ENCODE measurements around the gene EXOSC9. TPM values are rescaled to one million over a fixed set of nuclear protein-coding genes. Genes with fewer than 3 reads are reported as not detected.

The EXOSC9 gene
- polyA plus RNA-seq, 2 of the 4 experiments (the other 2 are of a cell fraction), result 33.6 to 43.1 TPM

DNA sequence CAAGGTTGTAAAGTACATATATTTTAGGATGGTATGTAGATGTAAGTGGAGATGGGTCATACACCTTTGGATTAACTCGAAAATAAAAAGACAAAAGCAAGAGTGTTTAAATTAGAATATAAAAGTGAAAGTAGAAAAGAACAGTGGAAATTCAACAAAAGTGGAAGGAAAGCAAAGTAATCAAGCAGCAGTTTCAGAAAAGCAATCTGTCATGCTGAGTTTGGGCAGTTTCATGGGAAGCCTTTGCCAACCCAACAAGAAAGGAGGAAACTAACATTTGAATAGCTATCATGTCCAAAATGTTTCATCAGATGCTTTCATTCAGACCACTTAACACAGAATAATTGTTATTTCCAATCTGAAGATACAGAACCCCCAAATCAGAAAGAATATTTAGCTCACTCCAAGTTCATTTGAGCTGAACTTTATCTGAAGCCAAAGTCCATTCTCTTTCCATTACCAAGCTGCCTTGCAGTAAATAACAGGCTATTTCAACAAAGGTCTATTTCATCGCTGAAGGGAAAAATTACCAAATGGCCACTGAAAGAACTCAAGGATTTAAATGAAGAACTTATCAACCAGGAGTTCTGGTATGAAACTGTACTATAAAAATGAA is 1.8 kb upstream of the EXOSC9 start:
- Histone ChIP-seq H3K27ac (no peak overlapping the region), H3K4me3 (no peak overlapping the region), H3K4me2 (no peak overlapping the region; the same call in 2 of the 3 replicates), H3K9me3 (no peaks in the 10 kb centered on the region), H3K4me1 (peaks cover 15% of the 10 kb centered on the region; the same call in 1 of the 3 replicates)
- 55% methylated on average over 2 of the region's 2 CpGs for WGBS (ENCODE audit: missing lambda C conversion rate)
- no peak for FAIRE-seq
- no peak for TF ChIP-seq SREBF2 (IDR thresholded peaks at IDR 0.05)
- TF ChIP-seq EHF (CRISPR knock-in tag; IDR thresholded peaks at IDR 0.05), result no peak
- no peak for ATAC-seq
- ChIA-PET POLR2A (no interaction called here), CTCF (no interaction called here)
- DNase-seq (ENCODE audit: low read depth in 1 of 2, low spot score in 1 of 2), result no peak

DNA sequence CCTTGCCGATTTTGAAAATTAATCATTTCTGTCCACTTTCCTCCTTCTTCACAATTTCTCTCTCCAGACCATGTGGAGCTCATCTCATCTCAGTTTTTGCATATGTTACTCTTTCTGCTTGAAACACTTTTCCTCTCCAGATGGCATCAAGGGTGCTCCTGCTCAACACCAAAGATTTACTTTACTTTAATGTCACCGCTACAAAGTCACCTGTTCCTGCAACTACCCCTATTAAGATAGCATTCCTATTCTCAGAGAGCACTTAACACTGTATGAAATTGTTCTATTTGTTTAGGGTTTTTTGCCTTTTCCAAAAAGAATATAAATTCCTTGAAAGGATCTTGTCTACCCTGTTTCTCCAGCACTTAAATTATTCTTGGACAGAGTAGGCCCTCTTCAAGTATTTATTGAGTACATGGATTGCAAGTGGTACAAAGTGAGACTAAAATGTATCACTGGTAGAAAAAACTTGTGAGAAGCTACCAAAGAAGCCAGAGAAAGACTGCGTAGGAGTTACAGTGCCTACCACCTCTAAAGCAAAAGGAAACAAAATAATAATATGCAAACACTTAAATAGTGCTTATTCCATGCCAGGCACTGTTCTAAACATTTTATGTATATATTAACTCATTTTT is 1.1 kb upstream of the EXOSC9 start:
- H3K4me1 ChIP-seq, result 0 out of 3 replicates have a peak, but pooled peaks cover 11% of the 10 kb centered on the region
- ChIA-PET POLR2A (interaction anchor here (0.7 to 1.5 kb wide), 2 partner anchors 10 to 103 kb away, joined by 3 to 4 read pairs; partner anchors contain the start of gene ANXA5), CTCF (no interaction called here)
- DNase-seq (ENCODE audit: low read depth in 1 of 2, low spot score in 1 of 2) (no peak), FAIRE-seq (no peak), ATAC-seq (no peak)
- no peak overlapping the region for H3K4me3 ChIP-seq
- H3K4me2 ChIP-seq, result peak overlapping the region; percentile 82
- H3K27ac ChIP-seq, result no peak overlapping the region; a peak in 1 of 6 replicates
- no peaks in the 10 kb centered on the region for H3K9me3 ChIP-seq
- TF ChIP-seq JUNB (IDR thresholded peaks at IDR 0.05) (no peak), HDAC2 (IDR thresholded peaks at IDR 0.05) (no peak), CBX2 (IDR thresholded peaks at IDR 0.05; ENCODE audit: borderline replicate concordance, low read depth) (no peak), TP53 (CRISPR knock-in tag; IDR thresholded peaks at IDR 0.05) (no peak), MYC (IDR thresholded peaks at IDR 0.05; ENCODE audit: borderline replicate concordance, low read length) (no peak), RNF2 (IDR thresholded peaks at IDR 0.05; ENCODE audit: borderline replicate concordance, low read depth) (no peak), FOXS1 (CRISPR knock-in tag; IDR thresholded peaks at IDR 0.05) (no peak), ZNF302 (CRISPR knock-in tag; IDR thresholded peaks at IDR 0.05) (no peak)
- TF ChIP-seq, protein P1, sequence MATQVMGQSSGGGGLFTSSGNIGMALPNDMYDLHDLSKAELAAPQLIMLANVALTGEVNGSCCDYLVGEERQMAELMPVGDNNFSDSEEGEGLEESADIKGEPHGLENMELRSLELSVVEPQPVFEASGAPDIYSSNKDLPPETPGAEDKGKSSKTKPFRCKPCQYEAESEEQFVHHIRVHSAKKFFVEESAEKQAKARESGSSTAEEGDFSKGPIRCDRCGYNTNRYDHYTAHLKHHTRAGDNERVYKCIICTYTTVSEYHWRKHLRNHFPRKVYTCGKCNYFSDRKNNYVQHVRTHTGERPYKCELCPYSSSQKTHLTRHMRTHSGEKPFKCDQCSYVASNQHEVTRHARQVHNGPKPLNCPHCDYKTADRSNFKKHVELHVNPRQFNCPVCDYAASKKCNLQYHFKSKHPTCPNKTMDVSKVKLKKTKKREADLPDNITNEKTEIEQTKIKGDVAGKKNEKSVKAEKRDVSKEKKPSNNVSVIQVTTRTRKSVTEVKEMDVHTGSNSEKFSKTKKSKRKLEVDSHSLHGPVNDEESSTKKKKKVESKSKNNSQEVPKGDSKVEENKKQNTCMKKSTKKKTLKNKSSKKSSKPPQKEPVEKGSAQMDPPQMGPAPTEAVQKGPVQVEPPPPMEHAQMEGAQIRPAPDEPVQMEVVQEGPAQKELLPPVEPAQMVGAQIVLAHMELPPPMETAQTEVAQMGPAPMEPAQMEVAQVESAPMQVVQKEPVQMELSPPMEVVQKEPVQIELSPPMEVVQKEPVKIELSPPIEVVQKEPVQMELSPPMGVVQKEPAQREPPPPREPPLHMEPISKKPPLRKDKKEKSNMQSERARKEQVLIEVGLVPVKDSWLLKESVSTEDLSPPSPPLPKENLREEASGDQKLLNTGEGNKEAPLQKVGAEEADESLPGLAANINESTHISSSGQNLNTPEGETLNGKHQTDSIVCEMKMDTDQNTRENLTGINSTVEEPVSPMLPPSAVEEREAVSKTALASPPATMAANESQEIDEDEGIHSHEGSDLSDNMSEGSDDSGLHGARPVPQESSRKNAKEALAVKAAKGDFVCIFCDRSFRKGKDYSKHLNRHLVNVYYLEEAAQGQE (IDR thresholded peaks at IDR 0.05), result no peak
- 59% methylated on average over 3 of the region's 3 CpGs for WGBS (ENCODE audit: missing lambda C conversion rate)

DNA sequence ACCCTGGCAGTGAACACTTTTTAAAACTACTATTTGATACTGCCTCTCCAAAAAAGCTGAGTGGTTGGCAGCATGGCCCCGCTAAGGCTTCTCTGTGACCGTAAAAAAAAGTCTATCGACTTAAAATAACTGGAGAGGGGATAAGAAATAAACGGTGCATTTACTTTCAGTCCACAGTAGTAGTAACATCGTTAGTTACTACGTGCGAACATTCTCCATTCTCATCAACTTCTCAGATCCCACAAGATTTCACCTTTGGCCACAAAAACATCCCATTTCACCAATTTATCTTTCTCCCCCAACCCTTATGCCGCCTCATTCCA is 524 bp upstream of the EXOSC9 start:
- peak overlapping the region; percentile 91 to 94 for H3K27ac ChIP-seq
- WGBS (ENCODE audit: missing lambda C conversion rate), result 50% methylated on average over 8 of the region's 8 CpGs
- ATAC-seq, result peak; percentile 24 to 26; a peak in 3 of 6 replicates

More for the DNA sequence above, 524 bp upstream of the EXOSC9 start:
- ChIA-PET POLR2A (interaction anchor here (0.7 to 1.6 kb wide), 4 partner anchors 11 to 104 kb away, joined by 3 to 4 read pairs (median 4); partner anchors contain the start of genes ANXA5 and SMIM43), CTCF (no interaction called here)
- H3K9me3 ChIP-seq, result no peaks in the 10 kb centered on the region
- DNase-seq (ENCODE audit: low read depth in 1 of 2, low spot score in 1 of 2) (no peak), FAIRE-seq (no peak)
- peak overlapping the region; percentile 98 for H3K4me3 ChIP-seq
- H3K4me2 ChIP-seq, result peak overlapping the region; percentile 82
- H3K4me1 ChIP-seq, result 0 out of 3 replicates have a peak, but pooled peaks cover 11% of the 10 kb centered on the region
- TF ChIP-seq HOXB5 (CRISPR knock-in tag; IDR thresholded peaks at IDR 0.05) (no peak), TFCP2L1 (CRISPR knock-in tag; IDR thresholded peaks at IDR 0.05) (no peak), FOXS1 (CRISPR knock-in tag; IDR thresholded peaks at IDR 0.05) (no peak), ZSCAN20 (CRISPR knock-in tag; IDR thresholded peaks at IDR 0.05) (no peak), JUNB (IDR thresholded peaks at IDR 0.05) (no peak), CBX8 (IDR thresholded peaks at IDR 0.05) (no peak), EHF (CRISPR knock-in tag; IDR thresholded peaks at IDR 0.05) (no peak), GATA3 (IDR thresholded peaks at IDR 0.05; ENCODE audit: borderline replicate concordance) (no peak), HDAC2 (IDR thresholded peaks at IDR 0.05) (no peak), ZC3H11A (IDR thresholded peaks at IDR 0.05) (no peak), HOXA7 (CRISPR knock-in tag; IDR thresholded peaks at IDR 0.05) (no peak)
- TF ChIP-seq, protein P2, sequence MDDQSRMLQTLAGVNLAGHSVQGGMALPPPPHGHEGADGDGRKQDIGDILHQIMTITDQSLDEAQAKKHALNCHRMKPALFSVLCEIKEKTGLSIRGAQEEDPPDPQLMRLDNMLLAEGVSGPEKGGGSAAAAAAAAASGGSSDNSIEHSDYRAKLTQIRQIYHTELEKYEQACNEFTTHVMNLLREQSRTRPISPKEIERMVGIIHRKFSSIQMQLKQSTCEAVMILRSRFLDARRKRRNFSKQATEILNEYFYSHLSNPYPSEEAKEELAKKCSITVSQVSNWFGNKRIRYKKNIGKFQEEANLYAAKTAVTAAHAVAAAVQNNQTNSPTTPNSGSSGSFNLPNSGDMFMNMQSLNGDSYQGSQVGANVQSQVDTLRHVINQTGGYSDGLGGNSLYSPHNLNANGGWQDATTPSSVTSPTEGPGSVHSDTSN (IDR thresholded peaks at IDR 0.05), result no peak
- TF ChIP-seq, protein P3, sequence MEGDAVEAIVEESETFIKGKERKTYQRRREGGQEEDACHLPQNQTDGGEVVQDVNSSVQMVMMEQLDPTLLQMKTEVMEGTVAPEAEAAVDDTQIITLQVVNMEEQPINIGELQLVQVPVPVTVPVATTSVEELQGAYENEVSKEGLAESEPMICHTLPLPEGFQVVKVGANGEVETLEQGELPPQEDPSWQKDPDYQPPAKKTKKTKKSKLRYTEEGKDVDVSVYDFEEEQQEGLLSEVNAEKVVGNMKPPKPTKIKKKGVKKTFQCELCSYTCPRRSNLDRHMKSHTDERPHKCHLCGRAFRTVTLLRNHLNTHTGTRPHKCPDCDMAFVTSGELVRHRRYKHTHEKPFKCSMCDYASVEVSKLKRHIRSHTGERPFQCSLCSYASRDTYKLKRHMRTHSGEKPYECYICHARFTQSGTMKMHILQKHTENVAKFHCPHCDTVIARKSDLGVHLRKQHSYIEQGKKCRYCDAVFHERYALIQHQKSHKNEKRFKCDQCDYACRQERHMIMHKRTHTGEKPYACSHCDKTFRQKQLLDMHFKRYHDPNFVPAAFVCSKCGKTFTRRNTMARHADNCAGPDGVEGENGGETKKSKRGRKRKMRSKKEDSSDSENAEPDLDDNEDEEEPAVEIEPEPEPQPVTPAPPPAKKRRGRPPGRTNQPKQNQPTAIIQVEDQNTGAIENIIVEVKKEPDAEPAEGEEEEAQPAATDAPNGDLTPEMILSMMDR (IDR thresholded peaks at IDR 0.05), result no peak

All from A549 (cell line).